Activated CD8-positive, alpha-beta T cell treated with anti-CD3 and anti-CD28 coated beads, Interleukin-2, amount 10 ng/mL, durations not matched to agents 7 days and 5 days (primary cell): ENCODE measurements around the gene AIP. TPM values are rescaled to one million over a fixed set of nuclear protein-coding genes. Genes with fewer than 3 reads are reported as not detected.

ENCODE experiments used
- ATAC-seq: fragments of 150-1000 bp; cut with Tn5 transposase; one replicate; pipeline ENCODE4 v1.10.0; 2021; ENCODE audit warnings: moderate library complexity
- CTCF ChIA-PET: fragments of 350-600 bp; sonication (Branson Sonifier 250); formaldehyde crosslinking; loops from one replicate; lab custom pipeline; 2021; ENCODE audit warnings: antibody characterized with exemption; lab: Charles Lee
- POLR2A ChIA-PET: fragments of 350-600 bp; sonication (Branson Sonifier 250); formaldehyde crosslinking; loops from one replicate; lab custom pipeline; 2021; ENCODE audit warnings: antibody characterized with exemption; lab: Charles Lee
- DNase-seq: peaks from one replicate; pipeline ENCODE4 v3.0.0-alpha.2; 2020
- H3K27ac Mint-ChIP-seq: one replicate; pipeline ENCODE4 v1.8.0; 2021; ENCODE audit warnings: mild to moderate bottlenecking, mixed read lengths
- H3K27me3 Mint-ChIP-seq: one replicate; pipeline ENCODE4 v1.8.0; 2021; ENCODE audit warnings: low read depth, mixed read lengths
- H3K36me3 Mint-ChIP-seq: one replicate; pipeline ENCODE4 v1.8.0; 2021; ENCODE audit warnings: low read depth, mixed read lengths
- H3K4me1 Mint-ChIP-seq: one replicate; pipeline ENCODE4 v1.8.0; 2021; ENCODE audit warnings: low read depth, mixed read lengths
- H3K4me3 Mint-ChIP-seq: one replicate; pipeline ENCODE4 v1.8.0; 2021; ENCODE audit warnings: mild to moderate bottlenecking, mixed read lengths
- H3K9me3 Mint-ChIP-seq: one replicate; pipeline ENCODE4 v1.8.0; 2022; ENCODE audit warnings: mixed read lengths; ENCODE audit not compliant: insufficient read depth
- microRNA-seq: library from miRNA; unstranded; fragments of <30 nt; microRNA quantifications from one replicate; pipeline ENCODE4 v1.2.0, GENCODE V29; 2022
- total RNA-seq, 2 experiments: library from RNA; stranded (reverse); gene quantifications; one replicate each; pipeline ENCODE4 v1.2.3, GENCODE V29; 2021

The AIP gene
- total RNA-seq, 2 experiments from 2014 or later: 156 to 163 TPM

GRCh38 chr11:67525275-67525976 is 42.6 kb downstream of the AIP start:
- no peak overlapping the region for H3K4me3 Mint-ChIP-seq
- no peaks in the 10 kb centered on the region for H3K36me3 Mint-ChIP-seq
- ChIA-PET CTCF (no interaction called here), POLR2A (no interaction called here)
- DNase-seq: no peak
- no peaks in the 10 kb centered on the region for H3K9me3 Mint-ChIP-seq
- no peak overlapping the region for H3K27ac Mint-ChIP-seq
- peaks cover 12% of the 10 kb centered on the region for H3K27me3 Mint-ChIP-seq
- no peak for ATAC-seq
- H3K4me1 Mint-ChIP-seq: no peaks in the 10 kb centered on the region

GRCh38 chr11:67528376-67528775 is 45.5 kb downstream of the AIP start:
- Mint-ChIP-seq H3K36me3 (no peaks in the 10 kb centered on the region), H3K4me1 (no peaks in the 10 kb centered on the region), H3K9me3 (peaks cover 6% of the 10 kb centered on the region), H3K27me3 (peaks cover 12% of the 10 kb centered on the region), H3K27ac (no peak overlapping the region), H3K4me3 (no peak overlapping the region)
- POLR2A ChIA-PET: no interaction called here
- ATAC-seq (no peak), DNase-seq (no peak)
- CTCF ChIA-PET: no interaction called here

GRCh38 chr11:67530282-67530592 is 47.4 kb downstream of the AIP start:
- Mint-ChIP-seq H3K4me1 (no peaks in the 10 kb centered on the region), H3K36me3 (peaks cover 5% of the 10 kb centered on the region), H3K9me3 (peaks cover 9% of the 10 kb centered on the region), H3K27me3 (peaks cover 12% of the 10 kb centered on the region), H3K4me3 (no peak overlapping the region), H3K27ac (no peak overlapping the region)
- ChIA-PET CTCF (no interaction called here), POLR2A (no interaction called here)
- DNase-seq: no peak
- ATAC-seq: no peak

GRCh38 chr11:67532889-67533288 is 50.1 kb downstream of the AIP start:
- peaks cover 4% of the 10 kb centered on the region for H3K27me3 Mint-ChIP-seq
- POLR2A ChIA-PET: no interaction called here
- CTCF ChIA-PET: no interaction called here
- H3K36me3 Mint-ChIP-seq: peaks cover 5% of the 10 kb centered on the region
- ATAC-seq: no peak
- H3K4me1 Mint-ChIP-seq: no peaks in the 10 kb centered on the region
- H3K9me3 Mint-ChIP-seq: peaks cover 9% of the 10 kb centered on the region
- DNase-seq: no peak
- no peak overlapping the region for H3K4me3 Mint-ChIP-seq
- H3K27ac Mint-ChIP-seq: no peak overlapping the region

GRCh38 chr11:67534070-67534679 is 51.3 kb downstream of the AIP start:
- peaks cover 9% of the 10 kb centered on the region for H3K9me3 Mint-ChIP-seq
- ChIA-PET POLR2A (no interaction called here), CTCF (no interaction called here)
- H3K36me3 Mint-ChIP-seq: peaks cover 5% of the 10 kb centered on the region
- ATAC-seq (no peak), DNase-seq (no peak)
- no peaks in the 10 kb centered on the region for H3K4me1 Mint-ChIP-seq
- H3K4me3 Mint-ChIP-seq: no peak overlapping the region
- H3K27me3 Mint-ChIP-seq: peaks cover 3% of the 10 kb centered on the region
- H3K27ac Mint-ChIP-seq: no peak overlapping the region

- H3K4me3 Mint-ChIP-seq: no peak overlapping the region
- DNase-seq (no peak), ATAC-seq (no peak)
- no peak overlapping the region for H3K27ac Mint-ChIP-seq
- peaks cover 9% of the 10 kb centered on the region for H3K9me3 Mint-ChIP-seq
- ChIA-PET CTCF (no interaction called here), POLR2A (interaction anchor here (1.1 kb wide), 1 partner anchor 43 kb away, joined by 3 read pairs; no protein-coding TSS in a partner anchor)
- no peaks in the 10 kb centered on the region for H3K27me3 Mint-ChIP-seq
- no peaks in the 10 kb centered on the region for H3K4me1 Mint-ChIP-seq
- H3K36me3 Mint-ChIP-seq: peaks cover 5% of the 10 kb centered on the region
Measured at GRCh38 chr11:67535561-67535960, 52.7 kb downstream of the AIP start.

- no peak overlapping the region for H3K4me3 Mint-ChIP-seq
- no peaks in the 10 kb centered on the region for H3K4me1 Mint-ChIP-seq
- no peaks in the 10 kb centered on the region for H3K27me3 Mint-ChIP-seq
- ChIA-PET CTCF (no interaction called here), POLR2A (no interaction called here)
- H3K27ac Mint-ChIP-seq: no peak overlapping the region
- peaks cover 3% of the 10 kb centered on the region for H3K9me3 Mint-ChIP-seq
- DNase-seq: no peak
- no peak for ATAC-seq
- peaks cover 5% of the 10 kb centered on the region for H3K36me3 Mint-ChIP-seq
Measured at GRCh38 chr11:67538306-67538705, 55.5 kb downstream of the AIP start.

- Mint-ChIP-seq H3K4me1 (no peaks in the 10 kb centered on the region), H3K9me3 (peaks cover 3% of the 10 kb centered on the region), H3K36me3 (peaks cover 5% of the 10 kb centered on the region), H3K4me3 (no peak overlapping the region), H3K27me3 (no peaks in the 10 kb centered on the region), H3K27ac (no peak overlapping the region)
- ChIA-PET CTCF (no interaction called here), POLR2A (no interaction called here)
- DNase-seq (no peak), ATAC-seq (no peak)
Measured at GRCh38 chr11:67538823-67539505, 56.1 kb downstream of the AIP start.

- POLR2A ChIA-PET: no interaction called here
- Mint-ChIP-seq H3K36me3 (peaks cover 1% of the 10 kb centered on the region), H3K27me3 (no peaks in the 10 kb centered on the region), H3K4me3 (no peak overlapping the region), H3K9me3 (peaks cover 1% of the 10 kb centered on the region), H3K27ac (no peak overlapping the region), H3K4me1 (no peaks in the 10 kb centered on the region)
- ATAC-seq (no peak), DNase-seq (no peak)
- CTCF ChIA-PET: no interaction called here
Measured at GRCh38 chr11:67539550-67539949, 56.7 kb downstream of the AIP start.

Small RNA genes within 50 kb of the gene (microRNA-seq; reads per million reads assigned to microRNA genes)
- gene MIR6752: 1.7 reads per million

Other genes with a start within 250 kb of the AIP start
- 100 to 1,000 TPM; 338 to 348 TPM for gene GRK2, start 216.6 kb upstream of the AIP start, total RNA-seq
- 100 to 1,000 TPM; 179 to 189 TPM for gene ANKRD13D, start 193.7 kb upstream of the AIP start, total RNA-seq
- 10 to 100 TPM; 12.0 to 13.0 TPM for gene SSH3, start 179.5 kb upstream of the AIP start, total RNA-seq
- 10 to 100 TPM; 53.2 to 56.7 TPM for gene POLD4, start 129.5 kb upstream of the AIP start, total RNA-seq
- gene CLCF1, start 109.4 kb upstream of the AIP start, total RNA-seq: under 1 TPM; 0.29 to 0.50 TPM
- 10 to 100 TPM; 59.5 to 60.4 TPM for gene RAD9A, start 91.0 kb upstream of the AIP start, total RNA-seq
- gene PPP1CA, start 81.2 kb upstream of the AIP start, total RNA-seq: 100 to 1,000 TPM; 429 to 434 TPM
- gene TBC1D10C, start 78.9 kb upstream of the AIP start, total RNA-seq: 100 to 1,000 TPM; 345 to 352 TPM
- 1 to 10 TPM; 4.8 to 4.9 TPM for gene CARNS1, start 67.3 kb upstream of the AIP start, total RNA-seq
- 10 to 100 TPM; 64.0 to 66.9 TPM for gene RPS6KB2, start 54.5 kb upstream of the AIP start, total RNA-seq
- gene PTPRCAP, start 45.3 kb upstream of the AIP start, total RNA-seq: 100 to 1,000 TPM; 445 to 447 TPM
- 100 to 1,000 TPM; 157 to 169 TPM for gene CORO1B, start 39.5 kb upstream of the AIP start, total RNA-seq
- not detected for gene GPR152, start 30.3 kb upstream of the AIP start, total RNA-seq
- 1 to 10 TPM; 1.6 to 1.9 TPM for gene CABP4, start 27.7 kb upstream of the AIP start, total RNA-seq
- 10 to 100 TPM; 39.6 to 42.5 TPM for gene TMEM134, start 13.8 kb upstream of the AIP start, total RNA-seq
- gene PITPNM1, start 22.3 kb downstream of the AIP start, total RNA-seq: 100 to 1,000 TPM; 110 to 117 TPM
- gene CDK2AP2, start 25.1 kb downstream of the AIP start, total RNA-seq: 100 to 1,000 TPM; 168 to 175 TPM
- gene CABP2, start 40.4 kb downstream of the AIP start, total RNA-seq: not detected
- 100 to 1,000 TPM; 330 to 337 TPM for gene GSTP1, start 100.8 kb downstream of the AIP start, total RNA-seq
- gene NDUFV1, start 123.9 kb downstream of the AIP start, total RNA-seq: 100 to 1,000 TPM; 250 to 258 TPM
- 10 to 100 TPM; 18.6 to 20.1 TPM for gene NUDT8, start 146.9 kb downstream of the AIP start, total RNA-seq
- not detected for gene TBX10, start 156.7 kb downstream of the AIP start, total RNA-seq
- gene ACY3, start 167.7 kb downstream of the AIP start, total RNA-seq: under 1 TPM; 0.61 to 0.73 TPM
- gene ALDH3B2, start 191.6 kb downstream of the AIP start, total RNA-seq: not detected